Subcutaneous abdominal adipose tissue (tissue), 5 donors: ENCODE measurements around the gene PTPRCAP.
A peak's percentile ranks its signal among the peaks of the same experiment; 100 is the strongest.

Experiments used
- H3K27ac ChIP-seq: one replicate; pipeline ENCODE4 v1.7.0; 2013; ENCODE audit warnings: low read depth, mild to moderate bottlenecking, inconsistent platforms, low read length, moderate library complexity
- H3K27me3 ChIP-seq, 5 donors: one replicate each; pipeline ENCODE4 v1.7.0; 2013; ENCODE audit warnings: low read length in 5 of 5, inconsistent platforms in 1 of 5; ENCODE audit not compliant: control insufficient read depth in 5 of 5, insufficient read depth in 4 of 5
- H3K36me3 ChIP-seq, 5 donors: one replicate each; pipeline ENCODE4 v1.7.0; 2013; ENCODE audit warnings: low read length in 5 of 5; ENCODE audit not compliant: control insufficient read depth in 5 of 5, insufficient read depth in 5 of 5
- H3K4me1 ChIP-seq, 5 donors: one replicate each; pipeline ENCODE4 v1.7.0; 2013; ENCODE audit warnings: low read length in 5 of 5, mild to moderate bottlenecking in 3 of 5, moderate library complexity in 1 of 5; ENCODE audit not compliant: control insufficient read depth in 5 of 5, insufficient read depth in 5 of 5
- H3K4me3 ChIP-seq, 5 donors: one replicate each; pipeline ENCODE4 v1.7.0; 2013; ENCODE audit warnings: low read length in 5 of 5, low read depth in 1 of 5
- H3K9ac ChIP-seq, 5 donors: one replicate each; pipeline ENCODE4 v1.7.0; 2013; ENCODE audit warnings: low read length in 5 of 5, mild to moderate bottlenecking in 4 of 5, moderate library complexity in 3 of 5
- H3K9me3 ChIP-seq, 5 donors: one replicate each; pipeline ENCODE4 v1.7.0; 2013; ENCODE audit warnings: low read length in 5 of 5; ENCODE audit not compliant: control insufficient read depth in 5 of 5
- donor health status: healthy.
- donor health status: healthy.
- donor health status: healthy.
- donor health status: healthy.
- donor health status: healthy.

The PTPRCAP gene

DNA sequence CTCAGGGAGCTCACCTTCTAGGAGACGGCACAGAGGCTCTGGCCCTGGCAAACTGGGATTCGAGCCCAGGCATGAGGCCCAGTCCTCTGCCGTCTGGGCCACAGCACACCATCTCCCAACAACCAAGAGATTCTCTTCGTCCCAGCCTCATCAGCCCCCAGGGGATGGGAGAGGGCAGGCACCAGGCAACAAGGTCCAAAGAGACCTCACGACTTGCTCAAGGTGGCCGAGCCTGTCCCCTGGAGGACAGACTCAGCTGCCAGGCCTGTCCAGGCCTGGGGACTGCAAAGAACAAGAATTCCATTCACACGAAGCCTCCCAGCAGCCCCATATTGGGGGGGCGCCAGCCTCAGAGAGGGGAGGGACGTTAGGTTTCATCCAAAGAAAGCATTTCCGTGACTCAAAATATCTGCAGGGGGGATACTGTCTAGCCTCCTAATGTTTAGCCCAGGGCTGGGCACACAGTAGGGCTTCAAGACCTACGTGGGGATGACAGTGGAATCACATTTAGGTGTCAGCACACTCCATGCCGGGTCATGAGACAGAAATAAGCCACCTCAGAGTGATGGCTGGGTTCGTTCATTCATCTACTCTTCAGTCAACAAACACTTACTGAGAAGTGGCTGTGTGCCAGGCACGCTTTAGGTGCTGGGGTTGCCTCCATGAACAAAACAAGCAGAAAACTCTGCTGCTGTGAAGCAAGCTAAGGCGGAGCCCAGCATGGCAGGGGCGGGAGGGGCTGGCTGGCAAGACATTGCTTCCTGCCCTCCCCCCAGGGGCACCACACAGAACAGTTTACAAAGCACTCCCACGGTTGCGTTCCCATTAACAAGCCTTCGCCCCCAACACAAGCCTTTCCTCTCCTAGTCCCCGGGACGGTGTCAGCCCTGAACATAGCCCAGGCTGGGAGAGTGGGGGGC, 20.8 kb downstream of the PTPRCAP start:
- Histone ChIP-seq H3K9me3 (no peaks in the 10 kb centered on the region), H3K9ac (peak overlapping the region in 1 of 5 donors; percentile 51), H3K36me3 (no peaks in the 10 kb centered on the region), H3K27ac (no peak overlapping the region), H3K4me3 (no peak overlapping the region), H3K27me3 (peaks cover 17 to 31% (median 22%) of the 10 kb centered on the region in 5 donors), H3K4me1 (peaks cover 0 to 42% (median 36%) of the 10 kb centered on the region in 5 donors)

DNA sequence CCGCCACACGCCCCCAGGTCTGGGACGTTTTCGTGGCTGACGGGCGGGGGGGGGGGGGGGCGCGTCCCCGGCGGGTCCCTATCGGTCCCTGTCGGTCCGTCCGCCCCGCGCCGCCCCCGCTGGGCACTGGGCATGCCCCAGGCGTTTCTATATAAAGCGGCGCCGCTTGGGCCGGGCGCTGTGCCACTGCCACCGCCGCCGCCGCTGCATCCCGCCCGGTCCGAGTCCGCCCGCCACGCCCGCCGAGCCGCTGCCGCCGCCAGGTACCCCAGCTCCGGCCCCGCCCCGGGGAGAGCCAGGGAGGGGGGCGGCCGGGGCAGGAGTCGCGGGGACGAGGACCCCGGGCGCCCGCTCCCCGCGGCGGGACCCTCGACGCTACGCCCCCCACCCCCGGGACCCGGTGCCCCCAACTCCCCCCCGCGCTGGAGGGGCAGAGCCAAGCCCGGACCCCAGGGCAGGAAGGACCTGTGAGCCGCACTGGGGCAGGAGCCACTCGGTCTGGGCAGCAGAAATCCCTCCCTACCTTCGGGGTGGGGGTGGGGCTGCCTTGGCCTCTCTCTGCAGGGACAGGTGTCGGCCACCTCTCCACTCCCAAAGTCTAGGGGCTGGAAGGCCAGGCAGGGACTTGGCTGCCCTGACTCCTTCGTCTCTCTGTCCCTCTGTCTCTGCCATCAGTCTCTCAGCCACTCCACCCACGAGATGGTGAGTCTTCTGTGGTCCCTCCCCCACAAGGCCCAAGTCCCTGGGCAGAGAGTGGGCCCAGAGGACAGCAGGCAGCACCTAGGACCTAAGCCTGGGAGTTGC, 21.8 kb downstream of the PTPRCAP start, which contains the start of gene CARNS1:
CARNS1 (plus strand) TSS at position 178 of the 804 bp plus-strand sequence; CDS start at position 700, 522 bp downstream.
- Histone ChIP-seq H3K4me3 (peak within 1 kb of the TSS in 1 of 5 donors; percentile 37), H3K9me3 (no peaks in the 10 kb centered on the region), H3K4me1 (peaks cover 0 to 39% (median 33%) of the 10 kb centered on the region in 5 donors), H3K9ac (no peak within 1 kb of the TSS), H3K27ac (no peak within 1 kb of the TSS), H3K36me3 (no peaks in the 10 kb centered on the region), H3K27me3 (peaks cover 27 to 40% (median 30%) of the 10 kb centered on the region in 5 donors)

DNA sequence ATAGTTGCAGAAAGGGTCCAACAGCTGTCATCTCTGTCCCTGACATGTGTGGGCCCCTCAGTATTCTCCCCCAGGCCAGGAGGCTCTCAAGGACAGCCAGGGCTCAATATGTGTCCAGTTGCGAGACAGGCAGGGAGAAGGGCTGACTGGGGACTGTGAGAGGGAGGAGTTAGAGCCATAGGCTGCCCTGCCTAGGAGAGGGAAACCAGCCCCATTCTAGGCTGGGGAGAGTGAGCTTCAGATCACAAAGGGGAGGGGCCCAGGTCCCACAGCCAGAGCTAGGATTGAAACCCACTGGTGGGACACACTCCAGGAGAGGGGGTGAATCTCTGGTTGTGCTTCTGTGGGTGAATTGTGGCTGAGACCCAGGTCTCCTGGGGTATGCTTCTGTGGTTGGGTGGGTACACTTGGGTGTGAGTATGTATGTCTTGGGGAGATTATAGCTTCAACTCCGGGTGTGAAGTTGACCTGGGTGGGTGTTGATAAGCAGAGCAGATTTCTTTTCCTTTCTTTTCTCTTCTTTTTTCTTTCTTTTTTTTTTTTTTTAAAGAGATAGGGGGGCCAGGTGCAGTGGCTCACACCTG, 24.1 kb downstream of the PTPRCAP start:
- Histone ChIP-seq H3K9ac (no peak overlapping the region), H3K4me1 (peaks cover 0 to 32% (median 27%) of the 10 kb centered on the region in 5 donors), H3K27me3 (peaks cover 45 to 64% (median 52%) of the 10 kb centered on the region in 5 donors)

DNA sequence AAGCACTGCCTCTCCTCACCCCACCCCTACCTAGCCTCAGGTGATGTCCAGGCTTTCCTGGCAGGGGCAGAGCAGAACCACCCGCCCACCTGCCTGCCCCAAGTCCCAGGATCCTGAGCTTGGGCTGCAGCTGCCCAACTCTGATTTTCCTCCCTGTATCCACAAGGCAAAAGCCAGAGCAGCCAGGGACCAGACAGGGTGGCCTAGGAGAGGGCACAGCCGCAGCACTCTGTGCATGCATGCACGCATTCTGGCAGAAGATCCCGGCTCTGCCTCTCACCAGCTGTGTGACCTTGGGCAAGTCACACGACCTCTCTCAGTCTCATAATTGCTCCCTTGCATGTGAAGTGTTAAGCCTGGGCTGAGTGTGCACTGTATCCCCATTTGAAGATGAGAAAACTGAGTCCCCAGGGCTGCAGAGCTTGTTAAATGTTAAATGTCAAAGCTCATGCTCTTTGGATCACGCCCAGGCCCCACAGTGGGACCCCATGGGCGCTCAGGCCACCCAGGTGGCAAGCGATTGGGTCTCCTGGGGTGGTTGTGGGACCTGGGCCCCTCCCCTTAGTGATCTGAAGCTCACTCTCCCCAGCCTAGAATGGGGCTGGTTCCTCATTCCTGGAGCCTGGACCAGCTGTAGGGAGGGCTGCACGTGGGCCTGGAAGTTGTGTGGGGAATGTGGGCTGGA, 24.8 kb downstream of the PTPRCAP start:
- no peak overlapping the region for H3K4me3 ChIP-seq
- H3K4me1 ChIP-seq = peaks cover 0 to 32% (median 25%) of the 10 kb centered on the region in 5 donors
- H3K9me3 ChIP-seq = no peaks in the 10 kb centered on the region
- H3K27me3 ChIP-seq = peaks cover 51 to 68% (median 59%) of the 10 kb centered on the region in 5 donors
- H3K9ac ChIP-seq = no peak overlapping the region
- no peaks in the 10 kb centered on the region for H3K36me3 ChIP-seq
- H3K27ac ChIP-seq = no peak overlapping the region

More for the DNA sequence above, 24.1 kb downstream of the PTPRCAP start:
- Histone ChIP-seq H3K36me3 (no peaks in the 10 kb centered on the region), H3K9me3 (no peaks in the 10 kb centered on the region), H3K4me3 (no peak overlapping the region), H3K27ac (no peak overlapping the region)

DNA sequence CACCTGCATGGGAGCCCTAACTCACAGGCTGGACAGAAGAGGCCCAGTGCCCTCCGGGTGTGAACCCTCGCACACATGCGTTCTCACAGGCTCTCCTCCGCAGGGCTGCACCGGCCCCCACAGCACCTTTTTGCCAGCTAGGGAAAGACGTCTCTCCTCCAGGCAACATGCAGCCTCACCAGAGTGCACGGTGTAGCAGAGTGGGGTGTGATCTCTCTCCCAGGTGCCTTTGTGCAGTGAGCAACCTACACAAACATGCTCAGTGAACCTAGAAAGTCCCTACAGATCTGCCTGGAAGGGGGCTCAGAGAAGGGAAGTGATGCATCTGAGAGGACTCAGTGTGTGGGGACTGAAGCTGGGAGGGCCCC, 25.7 kb downstream of the PTPRCAP start:
- peaks cover 52 to 76% (median 67%) of the 10 kb centered on the region in 5 donors for H3K27me3 ChIP-seq
- H3K9ac ChIP-seq = no peak overlapping the region
- H3K4me3 ChIP-seq = no peak overlapping the region
- no peak overlapping the region for H3K27ac ChIP-seq
- no peaks in the 10 kb centered on the region for H3K9me3 ChIP-seq
- peaks cover 0 to 26% (median 20%) of the 10 kb centered on the region in 5 donors for H3K4me1 ChIP-seq
- no peaks in the 10 kb centered on the region for H3K36me3 ChIP-seq

- H3K9me3 ChIP-seq = no peaks in the 10 kb centered on the region
- H3K36me3 ChIP-seq = no peaks in the 10 kb centered on the region
- no peak overlapping the region for H3K9ac ChIP-seq
- no peak overlapping the region for H3K27ac ChIP-seq
- no peak overlapping the region for H3K4me3 ChIP-seq
- peaks cover 0 to 25% (median 15%) of the 10 kb centered on the region in 5 donors for H3K4me1 ChIP-seq
- H3K27me3 ChIP-seq = peaks cover 55 to 78% (median 67%) of the 10 kb centered on the region in 5 donors
Measured at GRCh38 chr11:67410984-67411784, 26.3 kb downstream of the PTPRCAP start.

GRCh38 chr11:67410369-67410831, 27.1 kb downstream of the PTPRCAP start:
- no peak overlapping the region for H3K27ac ChIP-seq
- peaks cover 55 to 82% (median 66%) of the 10 kb centered on the region in 5 donors for H3K27me3 ChIP-seq
- no peak overlapping the region for H3K9ac ChIP-seq
- H3K4me3 ChIP-seq = no peak overlapping the region
- no peaks in the 10 kb centered on the region for H3K9me3 ChIP-seq
- peaks cover 0 to 23% (median 12%) of the 10 kb centered on the region in 5 donors for H3K4me1 ChIP-seq
- H3K36me3 ChIP-seq = no peaks in the 10 kb centered on the region

DNA sequence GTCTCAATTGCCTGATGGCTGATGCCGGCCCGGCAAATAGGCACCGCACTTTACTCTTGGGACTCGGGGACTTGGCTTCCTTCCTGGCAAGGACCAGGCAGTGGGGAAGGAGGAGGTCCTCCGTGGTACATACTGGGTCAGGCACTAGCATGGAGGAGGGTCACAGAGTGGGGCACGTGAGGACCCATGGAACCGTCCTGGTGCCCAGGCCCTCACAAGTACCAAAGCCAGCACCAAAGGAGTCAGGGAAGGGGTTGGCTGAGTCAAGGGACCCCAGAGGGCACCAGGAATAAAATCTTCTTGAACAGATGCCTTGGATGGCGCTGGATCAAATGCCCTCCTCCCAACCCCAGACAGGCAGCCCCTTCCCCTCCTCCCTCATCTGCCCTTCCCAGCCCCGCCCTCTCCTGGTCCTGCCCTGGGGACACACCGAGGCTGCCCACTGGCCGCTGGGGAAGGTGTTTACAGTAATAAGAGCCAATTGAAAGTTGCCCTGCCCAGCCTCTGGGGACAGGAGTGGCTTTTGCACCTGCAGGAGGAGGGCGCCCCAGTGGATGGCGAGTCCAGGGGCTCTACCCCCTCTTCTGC, 27.6 kb downstream of the PTPRCAP start:
- Histone ChIP-seq H3K36me3 (no peaks in the 10 kb centered on the region), H3K9ac (peak overlapping the region in 1 of 5 donors; percentile 23), H3K9me3 (no peaks in the 10 kb centered on the region), H3K4me1 (peaks cover 0 to 19% (median 8%) of the 10 kb centered on the region in 5 donors), H3K27me3 (peaks cover 55 to 77% (median 62%) of the 10 kb centered on the region in 5 donors), H3K27ac (no peak overlapping the region), H3K4me3 (no peak overlapping the region)
